Activated CD4-positive, alpha-beta T cell treated with anti-CD3 and anti-CD28 coated beads for 4 hours (primary cell): Measurements from ENCODE around the gene CST5.
"Not testable (repeated sequence)": the region's sequence is repeated elsewhere in the genome, so short reads cannot be mapped to it uniquely, and the experiment has no call there.

Experiments used
- DNase-seq, 2 donors: peaks; one replicate each; pipeline ENCODE4 v3.0.0-alpha.2; 2020

Gene CST5

DNA sequence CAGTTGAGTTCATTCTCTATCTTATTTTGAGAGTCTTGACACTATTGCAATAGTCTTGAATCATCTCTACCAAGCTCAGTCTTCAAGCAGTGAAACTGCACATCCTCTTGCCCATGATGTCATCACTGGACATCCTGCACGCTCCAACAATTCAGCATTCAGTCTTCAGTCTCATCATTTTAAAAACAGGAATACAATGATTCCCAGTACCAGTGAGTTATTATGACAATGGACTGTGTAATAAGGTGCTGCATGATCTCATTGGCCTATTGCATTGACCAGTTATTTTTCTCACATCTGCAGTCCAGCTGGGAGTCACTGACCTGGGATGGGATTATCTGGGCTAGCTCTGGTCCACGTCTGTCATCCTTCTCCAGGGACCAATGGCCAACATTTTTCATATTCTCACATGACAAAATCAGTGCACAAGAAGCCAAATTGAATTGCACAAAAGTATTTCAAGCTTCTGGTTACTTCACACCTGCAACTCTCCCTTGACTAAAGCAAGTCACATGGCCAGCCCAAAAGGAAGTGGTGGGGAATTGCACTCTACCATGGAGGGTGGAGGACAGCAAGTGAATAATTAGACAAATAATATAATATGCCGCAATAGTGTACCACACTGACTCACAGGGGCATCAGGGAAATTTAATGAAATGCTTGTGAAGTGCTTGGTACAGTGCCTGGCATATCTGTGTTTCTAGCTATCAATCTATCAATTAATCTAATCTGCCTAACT, 46.6 kb downstream of the CST5 start:
- DNase-seq: no peak

DNA sequence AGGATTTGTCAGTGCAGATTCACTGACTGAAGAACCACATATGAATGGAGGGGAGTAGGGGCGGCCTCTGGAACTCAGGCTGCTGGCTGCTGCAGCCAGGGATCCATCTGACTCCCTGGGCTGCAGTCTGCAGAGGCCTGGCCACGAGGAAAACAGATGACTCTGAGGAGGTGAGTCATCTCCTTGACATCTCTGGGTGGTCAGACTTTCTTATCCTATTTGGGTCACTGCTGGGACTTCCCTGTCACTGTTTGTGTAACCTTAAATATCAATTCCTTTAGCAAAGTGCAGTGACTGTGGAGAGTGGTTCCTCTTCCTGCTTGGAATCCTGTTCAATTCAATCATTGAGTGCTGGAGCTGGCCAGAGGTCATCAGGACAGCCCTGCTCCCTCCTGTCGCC, 47.6 kb downstream of the CST5 start:
- DNase-seq: not testable (repeated sequence)

DNA sequence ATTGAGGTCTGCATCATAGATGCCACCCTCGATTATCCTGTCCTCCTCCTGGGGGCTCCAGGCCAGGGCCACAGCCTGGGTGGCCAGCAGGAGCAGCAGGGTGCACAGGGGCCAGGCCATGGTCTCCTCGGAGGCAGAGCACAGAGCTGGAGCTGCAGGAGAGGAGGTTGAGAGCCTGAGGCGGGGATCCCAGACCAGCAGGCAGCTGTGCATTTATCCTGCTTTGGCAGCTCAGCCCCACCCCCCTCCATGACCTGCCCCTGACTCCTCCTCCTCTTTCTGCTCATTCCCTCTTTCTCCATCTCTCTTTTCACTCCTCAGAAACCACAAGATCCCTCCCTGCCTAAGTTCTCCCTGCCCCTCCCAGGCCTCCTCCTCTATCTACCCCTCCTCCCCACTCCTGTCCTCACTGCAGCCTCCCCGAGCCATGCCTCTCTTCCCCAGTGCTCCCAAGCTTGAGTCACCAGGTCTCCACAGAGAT, 53.0 kb downstream of the CST5 start, which contains the start of gene CST2:
TSS of gene CST2 (minus strand) at position 189 of the 481 bp plus-strand sequence. CDS start at position 120, 69 bp downstream.
- no peak for DNase-seq
